ENCODE data around the gene AHCY. TPM values are rescaled to one million over a fixed set of nuclear protein-coding genes. Genes with fewer than 3 reads are reported as not detected.

AHCY gene
- total and polyA plus RNA-seq, 2 of the 4 experiments (the other 2 are of a cell fraction), result 138 to 210 TPM

DNA sequence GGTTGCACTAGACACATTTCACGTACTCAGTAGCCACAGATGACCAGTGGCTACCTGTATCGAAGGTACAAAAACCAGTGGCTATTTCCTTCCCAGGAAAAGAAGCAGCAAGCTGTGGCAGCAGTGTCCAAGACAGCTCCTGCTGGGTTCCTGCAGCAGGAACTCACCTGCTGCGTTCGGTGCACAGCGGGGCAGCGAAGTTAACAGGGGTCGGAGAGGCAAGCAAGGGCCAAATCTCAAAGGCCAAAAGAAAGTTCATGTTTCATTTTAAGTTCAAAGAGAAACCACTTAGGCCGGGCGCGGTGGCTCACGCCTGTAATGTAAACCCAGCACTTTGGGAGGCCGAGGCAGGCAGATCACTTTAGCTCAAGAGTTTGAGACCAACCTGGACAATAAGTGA is 35.0 kb downstream of the AHCY start:
- no peak for TF ChIP-seq MAFK (IDR thresholded peaks at IDR 0.05; ENCODE audit: low read depth, low read length)
- TF ChIP-seq CEBPB (IDR thresholded peaks at IDR 0.05; ENCODE audit: low read depth, low read length), result no peak
- TF ChIP-seq MXI1 (IDR thresholded peaks at IDR 0.05; ENCODE audit: borderline replicate concordance, low read depth, low read length), result no peak
- no peak for TF ChIP-seq CHD1 (IDR thresholded peaks at IDR 0.05; ENCODE audit: low read depth, low read length)
- no peak for TF ChIP-seq FOS (IDR thresholded peaks at IDR 0.05; ENCODE audit: low read depth, low read length)
- TF ChIP-seq, protein P1, sequence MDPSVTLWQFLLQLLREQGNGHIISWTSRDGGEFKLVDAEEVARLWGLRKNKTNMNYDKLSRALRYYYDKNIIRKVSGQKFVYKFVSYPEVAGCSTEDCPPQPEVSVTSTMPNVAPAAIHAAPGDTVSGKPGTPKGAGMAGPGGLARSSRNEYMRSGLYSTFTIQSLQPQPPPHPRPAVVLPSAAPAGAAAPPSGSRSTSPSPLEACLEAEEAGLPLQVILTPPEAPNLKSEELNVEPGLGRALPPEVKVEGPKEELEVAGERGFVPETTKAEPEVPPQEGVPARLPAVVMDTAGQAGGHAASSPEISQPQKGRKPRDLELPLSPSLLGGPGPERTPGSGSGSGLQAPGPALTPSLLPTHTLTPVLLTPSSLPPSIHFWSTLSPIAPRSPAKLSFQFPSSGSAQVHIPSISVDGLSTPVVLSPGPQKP (IDR thresholded peaks at IDR 0.05; ENCODE audit: borderline replicate concordance, low read depth, low read length), result no peak
- TF ChIP-seq RAD21 (IDR thresholded peaks at IDR 0.05; ENCODE audit: low read length), result no peak
- TF ChIP-seq, protein P2, sequence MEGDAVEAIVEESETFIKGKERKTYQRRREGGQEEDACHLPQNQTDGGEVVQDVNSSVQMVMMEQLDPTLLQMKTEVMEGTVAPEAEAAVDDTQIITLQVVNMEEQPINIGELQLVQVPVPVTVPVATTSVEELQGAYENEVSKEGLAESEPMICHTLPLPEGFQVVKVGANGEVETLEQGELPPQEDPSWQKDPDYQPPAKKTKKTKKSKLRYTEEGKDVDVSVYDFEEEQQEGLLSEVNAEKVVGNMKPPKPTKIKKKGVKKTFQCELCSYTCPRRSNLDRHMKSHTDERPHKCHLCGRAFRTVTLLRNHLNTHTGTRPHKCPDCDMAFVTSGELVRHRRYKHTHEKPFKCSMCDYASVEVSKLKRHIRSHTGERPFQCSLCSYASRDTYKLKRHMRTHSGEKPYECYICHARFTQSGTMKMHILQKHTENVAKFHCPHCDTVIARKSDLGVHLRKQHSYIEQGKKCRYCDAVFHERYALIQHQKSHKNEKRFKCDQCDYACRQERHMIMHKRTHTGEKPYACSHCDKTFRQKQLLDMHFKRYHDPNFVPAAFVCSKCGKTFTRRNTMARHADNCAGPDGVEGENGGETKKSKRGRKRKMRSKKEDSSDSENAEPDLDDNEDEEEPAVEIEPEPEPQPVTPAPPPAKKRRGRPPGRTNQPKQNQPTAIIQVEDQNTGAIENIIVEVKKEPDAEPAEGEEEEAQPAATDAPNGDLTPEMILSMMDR (conservative IDR thresholded peaks at IDR 0.05; ENCODE audit: low read depth, low read length), result no peak
- no peak for TF ChIP-seq SMC3 (IDR thresholded peaks at IDR 0.05; ENCODE audit: low read depth, low read length)
- no peak for TF ChIP-seq NFE2L2 (IDR thresholded peaks at IDR 0.05; ENCODE audit: low read depth, low read length)
- TF ChIP-seq RCOR1 (IDR thresholded peaks at IDR 0.05; ENCODE audit: insufficient replicate concordance, low read length), result no peak
- no peak for TF ChIP-seq BHLHE40 (IDR thresholded peaks at IDR 0.05; ENCODE audit: low read depth, low read length)
- no peak for TF ChIP-seq RFX5 (IDR thresholded peaks at IDR 0.05; ENCODE audit: low read depth, low read length)
- no peak for TF ChIP-seq MAZ (IDR thresholded peaks at IDR 0.05; ENCODE audit: borderline replicate concordance, low read depth, low read length)
- TF ChIP-seq POLR2A (IDR thresholded peaks at IDR 0.05; ENCODE audit: low read depth, low read length), result no peak
- TF ChIP-seq, protein P3, sequence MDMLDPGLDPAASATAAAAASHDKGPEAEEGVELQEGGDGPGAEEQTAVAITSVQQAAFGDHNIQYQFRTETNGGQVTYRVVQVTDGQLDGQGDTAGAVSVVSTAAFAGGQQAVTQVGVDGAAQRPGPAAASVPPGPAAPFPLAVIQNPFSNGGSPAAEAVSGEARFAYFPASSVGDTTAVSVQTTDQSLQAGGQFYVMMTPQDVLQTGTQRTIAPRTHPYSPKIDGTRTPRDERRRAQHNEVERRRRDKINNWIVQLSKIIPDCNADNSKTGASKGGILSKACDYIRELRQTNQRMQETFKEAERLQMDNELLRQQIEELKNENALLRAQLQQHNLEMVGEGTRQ (IDR thresholded peaks at IDR 0.05; ENCODE audit: low read depth, low read length), result no peak
- Histone ChIP-seq H3K18ac (ENCODE audit: low read depth, low read length) (no peak overlapping the region), H2BK5ac (ENCODE audit: low read depth, low read length, poor library complexity, severe bottlenecking) (no peak overlapping the region), H3K56ac (ENCODE audit: extremely low read depth, insufficient read depth, low read length) (no peak overlapping the region), H2AK5ac (ENCODE audit: low read depth, low read length) (no peak overlapping the region), H3K23ac (ENCODE audit: low read depth, low read length) (no peak overlapping the region), H2BK20ac (ENCODE audit: low read depth, low read length) (no peak overlapping the region), H2AK9ac (replicated peaks; ENCODE audit: low read depth, low read length, poor library complexity) (no peak overlapping the region), H3K9me1 (ENCODE audit: insufficient read depth, low read length) (peaks cover 4% of the 10 kb centered on the region; the same call in 1 of the 2 replicates), H4K20me1 (ENCODE audit: insufficient read depth, low read length) (no peaks in the 10 kb centered on the region), H3K4ac (ENCODE audit: low read depth, low read length) (no peak overlapping the region), H3K4me2 (ENCODE audit: low read depth, low read length) (no peak overlapping the region), H3K4me3 (ENCODE audit: insufficient read depth, low read depth, low read length) (no peak overlapping the region), H2BK120ac (ENCODE audit: low read depth, low read length) (no peak overlapping the region), H3K27ac (ENCODE audit: insufficient read depth, low read length) (no peak overlapping the region), H2AFZ (replicated peaks; ENCODE audit: low read length, poor library complexity) (no peak overlapping the region), H4K91ac (ENCODE audit: insufficient read depth, low read depth, low read length) (no peak overlapping the region), H4K8ac (ENCODE audit: low read depth in 2 of 2, low read length in 2 of 2) (no peak overlapping the region), H3K9ac (ENCODE audit: low read depth, low read length) (no peak overlapping the region), H3K79me1 (ENCODE audit: low read depth in 1 of 2, low read length in 2 of 2) (no peaks in the 10 kb centered on the region), H3K9me3 (ENCODE audit: control insufficient read depth, insufficient read depth, low read length) (no peaks in the 10 kb centered on the region), H3K27me3 (ENCODE audit: control insufficient read depth, insufficient read depth, low read length) (no peaks in the 10 kb centered on the region), H2BK15ac (ENCODE audit: low read depth, low read length) (no peak overlapping the region), H3K36me3 (ENCODE audit: control insufficient read depth, insufficient read depth, low read length) (no peaks in the 10 kb centered on the region), H3K4me1 (ENCODE audit: control insufficient read depth, insufficient read depth, low read length) (no peaks in the 10 kb centered on the region), H4K5ac (ENCODE audit: low read depth, low read length) (no peak overlapping the region), H3K14ac (replicated peaks; ENCODE audit: low read depth, low read length) (no peak overlapping the region)
- no TSS peak for BruUV-seq (replicated peaks)
- intact Hi-C loops (cut with micrococcal nuclease) (no loop called here), in situ Hi-C loops (cut with MboI; ENCODE audit: low sequenced_read_pairs) (no loop called here), dilution Hi-C loops (cut with HindIII; ENCODE audit: low sequenced_read_pairs, unreplicated experiment) (no loop called here)
- POLR2A ChIA-PET (ENCODE audit: unreplicated experiment), result no interaction called here
- ATAC-seq (ENCODE audit: low read depth) (no peak), DNase-seq (no peak)
- CTCF ChIA-PET, result no interaction called here
- 89% methylated on average over 5 of the region's 12 CpGs; no CpG with 5 or more reads in 1 of the 2 experiments for WGBS, 2 experiments (ENCODE audit: extremely low coverage in 2 of 2, insufficient read length in 1 of 2)

All from IMR-90 (cell line).